Measurements from ENCODE around the gene HHIPL2.
"Not testable (repeated sequence)": the region's sequence is repeated elsewhere in the genome, so short reads cannot be mapped to it uniquely, and the experiment has no call there.

DNA sequence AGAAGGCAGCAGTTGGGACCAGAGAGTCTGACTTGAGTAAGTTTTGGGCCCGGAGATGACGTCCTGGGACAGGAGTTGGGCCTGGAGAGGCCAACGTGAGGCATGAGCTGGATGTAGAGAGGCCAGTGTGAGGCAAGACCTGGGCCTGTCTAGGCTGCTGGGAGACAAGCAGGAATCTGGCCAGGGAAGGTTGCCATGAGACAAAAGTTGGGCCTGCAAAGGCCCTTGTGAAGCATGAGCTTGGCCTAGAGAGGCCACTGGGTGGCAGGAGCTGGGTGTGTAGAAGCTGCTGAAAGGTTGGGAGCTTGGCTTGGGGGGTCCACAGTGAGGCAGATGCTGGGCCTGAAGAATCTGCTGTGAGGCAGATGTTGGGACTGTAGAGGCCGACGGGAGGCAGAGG lies 71.5 kb downstream of the HHIPL2 start:
- TF ChIP-seq MAZ (IDR thresholded peaks at IDR 0.05; ENCODE audit: borderline replicate concordance, low read depth, low read length); POLR2A (IDR thresholded peaks at IDR 0.05; ENCODE audit: low read depth, low read length); FOS (IDR thresholded peaks at IDR 0.05; ENCODE audit: low read depth, low read length); RFX5 (IDR thresholded peaks at IDR 0.05; ENCODE audit: low read depth, low read length); CHD1 (IDR thresholded peaks at IDR 0.05; ENCODE audit: low read depth, low read length); RAD21 (IDR thresholded peaks at IDR 0.05; ENCODE audit: low read length); RCOR1 (IDR thresholded peaks at IDR 0.05; ENCODE audit: insufficient replicate concordance, low read length); MAFK (IDR thresholded peaks at IDR 0.05; ENCODE audit: low read depth, low read length); BHLHE40 (IDR thresholded peaks at IDR 0.05; ENCODE audit: low read depth, low read length); SMC3 (IDR thresholded peaks at IDR 0.05; ENCODE audit: low read depth, low read length); CEBPB (IDR thresholded peaks at IDR 0.05; ENCODE audit: low read depth, low read length): not testable (repeated sequence)
- TF ChIP-seq, protein P1, sequence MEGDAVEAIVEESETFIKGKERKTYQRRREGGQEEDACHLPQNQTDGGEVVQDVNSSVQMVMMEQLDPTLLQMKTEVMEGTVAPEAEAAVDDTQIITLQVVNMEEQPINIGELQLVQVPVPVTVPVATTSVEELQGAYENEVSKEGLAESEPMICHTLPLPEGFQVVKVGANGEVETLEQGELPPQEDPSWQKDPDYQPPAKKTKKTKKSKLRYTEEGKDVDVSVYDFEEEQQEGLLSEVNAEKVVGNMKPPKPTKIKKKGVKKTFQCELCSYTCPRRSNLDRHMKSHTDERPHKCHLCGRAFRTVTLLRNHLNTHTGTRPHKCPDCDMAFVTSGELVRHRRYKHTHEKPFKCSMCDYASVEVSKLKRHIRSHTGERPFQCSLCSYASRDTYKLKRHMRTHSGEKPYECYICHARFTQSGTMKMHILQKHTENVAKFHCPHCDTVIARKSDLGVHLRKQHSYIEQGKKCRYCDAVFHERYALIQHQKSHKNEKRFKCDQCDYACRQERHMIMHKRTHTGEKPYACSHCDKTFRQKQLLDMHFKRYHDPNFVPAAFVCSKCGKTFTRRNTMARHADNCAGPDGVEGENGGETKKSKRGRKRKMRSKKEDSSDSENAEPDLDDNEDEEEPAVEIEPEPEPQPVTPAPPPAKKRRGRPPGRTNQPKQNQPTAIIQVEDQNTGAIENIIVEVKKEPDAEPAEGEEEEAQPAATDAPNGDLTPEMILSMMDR (conservative IDR thresholded peaks at IDR 0.05; ENCODE audit: low read depth, low read length) = not testable (repeated sequence)
- TF ChIP-seq, protein P2, sequence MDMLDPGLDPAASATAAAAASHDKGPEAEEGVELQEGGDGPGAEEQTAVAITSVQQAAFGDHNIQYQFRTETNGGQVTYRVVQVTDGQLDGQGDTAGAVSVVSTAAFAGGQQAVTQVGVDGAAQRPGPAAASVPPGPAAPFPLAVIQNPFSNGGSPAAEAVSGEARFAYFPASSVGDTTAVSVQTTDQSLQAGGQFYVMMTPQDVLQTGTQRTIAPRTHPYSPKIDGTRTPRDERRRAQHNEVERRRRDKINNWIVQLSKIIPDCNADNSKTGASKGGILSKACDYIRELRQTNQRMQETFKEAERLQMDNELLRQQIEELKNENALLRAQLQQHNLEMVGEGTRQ (IDR thresholded peaks at IDR 0.05; ENCODE audit: low read depth, low read length) = not testable (repeated sequence)

All from IMR-90 (cell line).